Activated CD8-positive, alpha-beta T cell treated with anti-CD3 and anti-CD28 coated beads for 36 hours (primary cell): ENCODE results near the gene DPCD. TPM values are rescaled to one million over a fixed set of nuclear protein-coding genes. Genes with fewer than 3 reads are reported as not detected.

Experiments used
- ATAC-seq: fragments of 200-7000 bp; cut with Tn5 transposase; one replicate; pipeline ENCODE4 v1.10.0; 2021; ENCODE audit warnings: mild to moderate bottlenecking, moderate library complexity
- CTCF ChIA-PET: fragments of 350-600 bp; sonication (Branson Sonifier 250); formaldehyde crosslinking; loops from one replicate; lab custom pipeline; 2021; ENCODE audit warnings: antibody characterized with exemption; lab: Charles Lee
- POLR2A ChIA-PET: fragments of 350-600 bp; sonication (Branson Sonifier 250); formaldehyde crosslinking; loops from one replicate; lab custom pipeline; 2021; ENCODE audit warnings: antibody characterized with exemption; lab: Charles Lee
- DNase-seq: peaks from one replicate; pipeline ENCODE4 v3.0.0-alpha.2; 2020
- H3K27ac Mint-ChIP-seq: one replicate; pipeline ENCODE4 v1.8.0; 2021; ENCODE audit warnings: mild to moderate bottlenecking, mixed read lengths
- H3K27me3 Mint-ChIP-seq: one replicate; pipeline ENCODE4 v1.8.0; 2021; ENCODE audit warnings: mixed read lengths
- H3K36me3 Mint-ChIP-seq: one replicate; pipeline ENCODE4 v1.8.0; 2021; ENCODE audit warnings: low read depth, mixed read lengths
- H3K4me1 Mint-ChIP-seq: one replicate; pipeline ENCODE4 v1.8.0; 2021; ENCODE audit warnings: low read depth, mixed read lengths
- H3K4me3 Mint-ChIP-seq: one replicate; pipeline ENCODE4 v1.8.0; 2021; ENCODE audit warnings: mild to moderate bottlenecking, moderate library complexity, mixed read lengths
- H3K9me3 Mint-ChIP-seq: one replicate; pipeline ENCODE4 v1.8.0; 2021; ENCODE audit warnings: mixed read lengths
- CTCF ChIP-seq: fragments of 200-600 bp; IDR thresholded peaks from one replicate; pipeline ENCODE4 v1.8.0; 2022; ENCODE audit warnings: antibody characterized with exemption, mild to moderate bottlenecking
- intact Hi-C: fragments of 100-400 bp; cut with micrococcal nuclease; formaldehyde crosslinking; loops from one replicate; pipeline ENCODE4 v1.10.0; 2022
- total RNA-seq, 2 experiments: library from RNA; stranded (reverse); gene quantifications; one replicate each; pipeline ENCODE4 v1.2.3, GENCODE V29; 2021

The DPCD gene
- total RNA-seq, 2 experiments from 2014 or later: 19.0 TPM

DNA sequence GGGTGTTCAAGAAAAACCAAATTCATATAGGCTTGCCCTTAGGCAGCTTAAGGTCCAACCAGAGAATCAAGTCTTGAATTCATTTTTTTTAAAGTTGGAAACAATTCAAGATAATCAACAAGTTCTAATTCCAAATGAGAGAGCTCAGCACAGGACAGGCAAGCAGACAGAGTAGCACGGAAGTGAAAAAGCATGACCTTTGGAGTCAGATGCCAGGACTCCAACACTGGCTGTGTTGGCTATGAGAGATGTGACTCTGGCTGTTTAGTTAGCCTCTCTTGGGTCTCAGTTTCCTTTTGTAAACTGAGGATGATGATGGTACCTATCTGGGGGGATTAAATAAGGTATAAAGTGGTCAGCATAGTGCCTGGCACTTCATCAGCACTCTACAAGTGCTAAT lies 57.5 kb downstream of the DPCD start:
- Mint-ChIP-seq H3K36me3 (peaks cover 17% of the 10 kb centered on the region), H3K27ac (no peak overlapping the region), H3K4me3 (no peak overlapping the region), H3K27me3 (no peaks in the 10 kb centered on the region), H3K4me1 (peaks cover 6% of the 10 kb centered on the region), H3K9me3 (no peaks in the 10 kb centered on the region)
- intact Hi-C loops: no loop called here
- ATAC-seq (no peak), DNase-seq (no peak)
- CTCF ChIA-PET: no interaction called here
- no peak for TF ChIP-seq CTCF
- POLR2A ChIA-PET: no interaction called here

GRCh38 chr10:101646364-101646763 lies 58.2 kb downstream of the DPCD start:
- Mint-ChIP-seq H3K36me3 (peaks cover 15% of the 10 kb centered on the region), H3K4me3 (no peak overlapping the region), H3K9me3 (no peaks in the 10 kb centered on the region), H3K27me3 (no peaks in the 10 kb centered on the region), H3K4me1 (peaks cover 5% of the 10 kb centered on the region), H3K27ac (no peak overlapping the region)
- DNase-seq: no peak
- TF ChIP-seq CTCF: no peak
- POLR2A ChIA-PET: no interaction called here
- intact Hi-C loops: no loop called here
- CTCF ChIA-PET: interaction anchor here (0.9 kb wide), 1 partner anchor 44 kb away, joined by 5 read pairs; no protein-coding TSS in a partner anchor
- ATAC-seq: no peak

GRCh38 chr10:101647255-101647654 lies 59.1 kb downstream of the DPCD start:
- DNase-seq (no peak), ATAC-seq (no peak)
- Mint-ChIP-seq H3K4me3 (no peak overlapping the region), H3K9me3 (no peaks in the 10 kb centered on the region), H3K36me3 (peaks cover 13% of the 10 kb centered on the region), H3K27ac (no peak overlapping the region), H3K27me3 (no peaks in the 10 kb centered on the region), H3K4me1 (peaks cover 5% of the 10 kb centered on the region)
- TF ChIP-seq CTCF: no peak
- intact Hi-C loops: no loop called here
- CTCF ChIA-PET: no interaction called here
- POLR2A ChIA-PET: interaction anchor here (2.1 kb wide), 1 partner anchor 13 kb away, joined by 5 read pairs; no protein-coding TSS in a partner anchor

- DNase-seq: no peak
- Mint-ChIP-seq H3K27me3 (no peaks in the 10 kb centered on the region), H3K36me3 (peaks cover 8% of the 10 kb centered on the region), H3K4me3 (no peak overlapping the region), H3K9me3 (no peaks in the 10 kb centered on the region), H3K27ac (no peak overlapping the region), H3K4me1 (no peaks in the 10 kb centered on the region)
- intact Hi-C loops: no loop called here
- CTCF ChIA-PET: interaction anchor here (1.5 to 2.1 kb wide), 2 partner anchors 47 to 132 kb away, joined by 5 read pairs; no protein-coding TSS in a partner anchor
- no peak for TF ChIP-seq CTCF
- POLR2A ChIA-PET: interaction anchor here (1.0 kb wide), 1 partner anchor 11 kb away, joined by 3 read pairs; no protein-coding TSS in a partner anchor
- no peak for ATAC-seq
Observed at GRCh38 chr10:101649525-101650085, 61.5 kb downstream of the DPCD start.

- intact Hi-C loops: no loop called here
- POLR2A ChIA-PET: interaction anchor here (0.9 kb wide), 1 partner anchor 30 kb away, joined by 5 read pairs; no protein-coding TSS in a partner anchor
- CTCF ChIA-PET: no interaction called here
Observed at GRCh38 chr10:101650863-101651262, 62.7 kb downstream of the DPCD start.

More at GRCh38 chr10:101650863-101651262, 62.7 kb downstream of the DPCD start:
- Mint-ChIP-seq H3K9me3 (no peaks in the 10 kb centered on the region), H3K4me1 (no peaks in the 10 kb centered on the region), H3K27ac (no peak overlapping the region), H3K4me3 (no peak overlapping the region), H3K27me3 (no peaks in the 10 kb centered on the region), H3K36me3 (peaks cover 8% of the 10 kb centered on the region)
- DNase-seq (no peak), ATAC-seq (no peak)
- no peak for TF ChIP-seq CTCF
